ENCODE results near the gene OSTF1.

The OSTF1 gene

GRCh38 chr9:75087824-75088645, at the start of gene OSTF1, which contains the start of gene NMRK1:
Gene OSTF1, plus strand, starts transcription at chr9:75088514. Its CDS starts 179 bp downstream, at chr9:75088693.
Gene NMRK1, minus strand, starts transcription at chr9:75088155. Its CDS starts 5,040 bp downstream, at chr9:75083115.
- DNase-seq = peak; percentile 96

- no peak for DNase-seq
These were observed 49.3 kb upstream of the OSTF1 start for GRCh38 chr9:75039009-75039408.

GRCh38 chr9:75039801-75040200, 48.5 kb upstream of the OSTF1 start:
- DNase-seq = no peak

- no peak for DNase-seq
These were observed 47.3 kb upstream of the OSTF1 start for GRCh38 chr9:75041041-75041440.

GRCh38 chr9:75046725-75047345, 41.5 kb upstream of the OSTF1 start:
- no peak for DNase-seq

GRCh38 chr9:75047506-75047905, 40.8 kb upstream of the OSTF1 start:
- no peak for DNase-seq

- DNase-seq = no peak
These were observed 37.0 kb upstream of the OSTF1 start for GRCh38 chr9:75051285-75051684.

GRCh38 chr9:75053869-75054268, 34.4 kb upstream of the OSTF1 start:
- DNase-seq = no peak

- no peak for DNase-seq
These were observed 33.8 kb upstream of the OSTF1 start for GRCh38 chr9:75054368-75055001.

GRCh38 chr9:75061169-75061568, 27.1 kb upstream of the OSTF1 start:
- no peak for DNase-seq

- DNase-seq = no peak
These were observed 24.6 kb upstream of the OSTF1 start for GRCh38 chr9:75063556-75064305.

- DNase-seq = no peak
These were observed 23.8 kb upstream of the OSTF1 start for GRCh38 chr9:75064307-75065025.

- DNase-seq = no peak
These were observed 22.8 kb upstream of the OSTF1 start for GRCh38 chr9:75065510-75065909.

- no peak for DNase-seq
These were observed 20.4 kb upstream of the OSTF1 start for GRCh38 chr9:75067894-75068293.

GRCh38 chr9:75069171-75069570, 19.1 kb upstream of the OSTF1 start:
- no peak for DNase-seq

GRCh38 chr9:75071530-75072122, 16.7 kb upstream of the OSTF1 start:
- DNase-seq = peak; percentile 73

- no peak for DNase-seq
These were observed 15.4 kb upstream of the OSTF1 start for GRCh38 chr9:75072895-75073294.

- DNase-seq = no peak
These were observed 6.7 kb upstream of the OSTF1 start for GRCh38 chr9:75081632-75082031.

GRCh38 chr9:75083188-75083970, 4.9 kb upstream of the OSTF1 start:
- no peak for DNase-seq

GRCh38 chr9:75084081-75084672, 4.1 kb upstream of the OSTF1 start:
- DNase-seq = no peak

- no peak for DNase-seq
These were observed 2.7 kb upstream of the OSTF1 start for GRCh38 chr9:75085640-75086039.

Measured in activated naive CD4-positive, alpha-beta T cell treated with anti-CD3 and anti-CD28 coated beads, Interleukin-2, amount 50 U/mL, for 16 hours (primary cell).